ENCODE measurements around the gene HTR3B.
"Not testable (repeated sequence)": the region's sequence is repeated elsewhere in the genome, so short reads cannot be mapped to it uniquely, and the experiment has no call there.

HTR3B gene

DNA sequence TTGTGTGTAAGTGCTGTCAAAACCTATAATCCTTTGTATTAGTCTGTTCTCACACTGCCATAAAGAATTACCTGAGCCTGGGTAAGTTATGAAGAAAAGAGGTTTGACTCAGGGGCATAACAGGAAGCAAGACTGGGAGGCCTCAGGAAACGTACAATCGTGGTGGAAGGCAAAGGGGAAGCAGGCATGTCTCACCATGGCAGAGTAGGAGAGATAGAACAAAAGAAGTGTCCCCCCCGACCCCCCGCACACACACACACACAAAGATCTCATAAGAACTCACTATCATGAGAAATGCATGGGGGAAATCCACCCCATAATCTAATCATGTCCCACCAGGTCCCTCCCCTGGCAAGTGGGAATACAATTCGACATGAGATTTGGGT, 26.9 kb upstream of the HTR3B start:
- no peak for DNase-seq (ENCODE audit: extremely low read depth, insufficient read length)
- Histone ChIP-seq H3K27me3 (replicated peaks; ENCODE audit: control insufficient read depth, insufficient read depth, low read length) (no peaks in the 10 kb centered on the region), H3K36me3 (ENCODE audit: control insufficient read depth, insufficient read depth, low read length) (no peaks in the 10 kb centered on the region), H3K4me3 (replicated peaks; ENCODE audit: low read depth, low read length) (no peak overlapping the region)
- TF ChIP-seq, protein P1, sequence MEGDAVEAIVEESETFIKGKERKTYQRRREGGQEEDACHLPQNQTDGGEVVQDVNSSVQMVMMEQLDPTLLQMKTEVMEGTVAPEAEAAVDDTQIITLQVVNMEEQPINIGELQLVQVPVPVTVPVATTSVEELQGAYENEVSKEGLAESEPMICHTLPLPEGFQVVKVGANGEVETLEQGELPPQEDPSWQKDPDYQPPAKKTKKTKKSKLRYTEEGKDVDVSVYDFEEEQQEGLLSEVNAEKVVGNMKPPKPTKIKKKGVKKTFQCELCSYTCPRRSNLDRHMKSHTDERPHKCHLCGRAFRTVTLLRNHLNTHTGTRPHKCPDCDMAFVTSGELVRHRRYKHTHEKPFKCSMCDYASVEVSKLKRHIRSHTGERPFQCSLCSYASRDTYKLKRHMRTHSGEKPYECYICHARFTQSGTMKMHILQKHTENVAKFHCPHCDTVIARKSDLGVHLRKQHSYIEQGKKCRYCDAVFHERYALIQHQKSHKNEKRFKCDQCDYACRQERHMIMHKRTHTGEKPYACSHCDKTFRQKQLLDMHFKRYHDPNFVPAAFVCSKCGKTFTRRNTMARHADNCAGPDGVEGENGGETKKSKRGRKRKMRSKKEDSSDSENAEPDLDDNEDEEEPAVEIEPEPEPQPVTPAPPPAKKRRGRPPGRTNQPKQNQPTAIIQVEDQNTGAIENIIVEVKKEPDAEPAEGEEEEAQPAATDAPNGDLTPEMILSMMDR (IDR thresholded peaks at IDR 0.05; ENCODE audit: insufficient read depth, low read length, poor library complexity, severe bottlenecking): no peak

DNA sequence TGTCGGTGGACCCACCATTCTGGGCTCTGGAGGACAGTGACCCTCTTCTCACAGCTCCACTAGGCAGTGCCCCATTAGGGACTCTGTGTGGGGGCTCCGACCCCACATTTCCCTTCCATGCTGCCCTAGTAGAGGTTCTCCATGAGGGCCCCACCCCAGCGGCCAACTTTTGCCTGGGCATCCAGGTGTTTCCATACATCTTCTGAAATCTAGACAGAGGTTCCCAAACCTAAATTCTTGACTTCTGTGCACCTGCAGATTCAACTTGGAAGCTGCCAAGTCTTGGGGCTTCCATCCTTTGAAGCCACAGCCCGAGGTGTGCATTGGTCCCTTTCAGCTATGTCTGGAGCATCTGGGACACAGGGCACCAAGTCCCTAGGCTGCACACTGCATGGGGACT, 25.1 kb upstream of the HTR3B start:
- not testable (repeated sequence) for H3K27me3 ChIP-seq (replicated peaks; ENCODE audit: control insufficient read depth, insufficient read depth, low read length); H3K4me3 ChIP-seq (replicated peaks; ENCODE audit: low read depth, low read length); DNase-seq (ENCODE audit: extremely low read depth, insufficient read length); H3K36me3 ChIP-seq (ENCODE audit: control insufficient read depth, insufficient read depth, low read length)

DNA sequence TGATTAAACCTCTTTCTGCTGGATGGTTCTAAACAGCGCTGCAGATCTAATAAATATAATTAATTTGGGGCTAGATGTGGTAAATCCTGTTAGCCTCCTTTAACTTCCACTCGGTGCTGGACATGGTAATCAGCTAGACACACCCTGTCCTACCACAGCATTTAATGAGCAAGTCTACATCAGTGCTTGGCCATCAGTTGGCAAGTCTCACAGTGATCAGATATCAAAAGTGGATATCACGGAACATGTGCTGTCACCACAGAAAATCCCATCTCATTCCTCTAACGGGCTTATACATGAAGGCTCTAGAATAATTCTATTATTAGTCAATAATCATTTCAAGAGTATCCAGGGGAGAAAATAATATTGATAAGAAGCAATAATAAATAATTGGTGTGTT, 23.6 kb upstream of the HTR3B start:
- H3K27me3 ChIP-seq (replicated peaks; ENCODE audit: control insufficient read depth, insufficient read depth, low read length): no peaks in the 10 kb centered on the region
- no peak for DNase-seq (ENCODE audit: extremely low read depth, insufficient read length)
- H3K4me3 ChIP-seq (replicated peaks; ENCODE audit: low read depth, low read length): no peak overlapping the region
- TF ChIP-seq, protein P1 (IDR thresholded peaks at IDR 0.05; ENCODE audit: insufficient read depth, low read length, poor library complexity, severe bottlenecking): no peak
- H3K36me3 ChIP-seq (ENCODE audit: control insufficient read depth, insufficient read depth, low read length): no peaks in the 10 kb centered on the region

DNA sequence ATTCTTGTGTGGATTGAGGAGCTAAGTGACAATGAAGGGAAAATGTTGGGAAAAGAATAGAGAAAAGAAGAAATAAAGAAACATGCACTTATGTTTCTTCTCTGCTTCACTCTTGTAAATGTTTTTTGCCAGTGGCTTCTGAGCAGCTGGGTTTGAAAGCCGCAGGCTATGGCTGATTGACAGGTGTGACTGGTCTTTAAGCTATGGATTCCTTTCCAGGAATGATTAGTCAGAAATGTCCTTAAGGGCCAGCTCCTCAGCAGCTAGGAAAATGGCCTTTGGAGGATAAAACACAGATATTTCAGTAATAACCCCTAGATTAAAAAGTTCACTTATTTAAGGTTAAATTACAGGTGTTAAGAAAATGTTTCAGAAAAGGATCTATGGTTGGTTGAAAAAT, 22.7 kb upstream of the HTR3B start:
- no peak for DNase-seq (ENCODE audit: extremely low read depth, insufficient read length)
- Histone ChIP-seq H3K4me3 (replicated peaks; ENCODE audit: low read depth, low read length) (no peak overlapping the region), H3K36me3 (ENCODE audit: control insufficient read depth, insufficient read depth, low read length) (no peaks in the 10 kb centered on the region), H3K27me3 (replicated peaks; ENCODE audit: control insufficient read depth, insufficient read depth, low read length) (no peaks in the 10 kb centered on the region)
- TF ChIP-seq, protein P1 (IDR thresholded peaks at IDR 0.05; ENCODE audit: insufficient read depth, low read length, poor library complexity, severe bottlenecking): no peak

DNA sequence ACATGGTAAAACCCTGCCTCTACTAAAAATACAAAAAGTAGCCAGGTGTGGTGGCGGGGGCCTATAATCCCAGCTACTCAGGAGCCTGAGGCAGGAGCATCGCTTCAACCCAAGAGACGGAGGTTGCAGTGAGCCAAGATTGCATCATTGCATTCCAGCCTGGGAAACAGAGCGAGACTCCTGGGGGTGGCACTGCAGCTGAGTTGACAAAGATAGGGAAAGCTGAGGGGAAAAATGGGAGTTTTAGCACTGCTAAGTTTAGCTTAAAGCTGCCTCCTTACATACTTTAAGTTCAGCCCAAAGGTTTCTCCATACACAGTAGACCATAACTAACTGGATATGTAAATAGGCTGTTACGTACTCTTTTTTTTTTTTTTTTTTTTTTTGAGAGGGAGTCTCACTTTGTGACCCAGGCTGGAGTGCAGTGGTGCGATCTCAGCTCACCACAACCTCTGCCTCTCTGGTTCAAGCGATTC, 20.2 kb upstream of the HTR3B start:
- Histone ChIP-seq H3K36me3 (ENCODE audit: control insufficient read depth, insufficient read depth, low read length) (no peaks in the 10 kb centered on the region), H3K27me3 (replicated peaks; ENCODE audit: control insufficient read depth, insufficient read depth, low read length) (no peaks in the 10 kb centered on the region), H3K4me3 (replicated peaks; ENCODE audit: low read depth, low read length) (no peak overlapping the region)
- no peak for DNase-seq (ENCODE audit: extremely low read depth, insufficient read length)
- TF ChIP-seq, protein P1 (IDR thresholded peaks at IDR 0.05; ENCODE audit: insufficient read depth, low read length, poor library complexity, severe bottlenecking): no peak

DNA sequence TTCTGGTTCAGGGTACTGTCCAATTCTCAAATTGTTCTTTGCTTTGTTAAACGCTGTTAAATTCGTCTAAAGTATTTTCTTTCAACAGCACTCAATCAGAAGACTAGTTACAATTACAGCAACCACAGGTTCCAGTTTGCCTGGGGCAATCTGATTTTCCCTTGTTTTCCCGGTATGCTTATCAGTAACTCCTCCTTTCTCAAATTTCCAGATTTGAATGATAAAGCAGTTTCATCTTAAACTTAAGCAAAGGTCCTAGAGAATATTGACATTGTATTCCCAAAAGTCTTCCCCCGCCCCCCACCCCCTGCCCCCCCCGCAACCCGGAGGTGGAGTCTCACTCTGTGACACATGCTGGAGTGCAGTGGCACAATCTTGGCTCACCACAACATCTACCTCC, 18.7 kb upstream of the HTR3B start:
- H3K4me3 ChIP-seq (replicated peaks; ENCODE audit: low read depth, low read length): no peak overlapping the region
- H3K36me3 ChIP-seq (ENCODE audit: control insufficient read depth, insufficient read depth, low read length): no peaks in the 10 kb centered on the region
- no peak for DNase-seq (ENCODE audit: extremely low read depth, insufficient read length)
- TF ChIP-seq, protein P1 (IDR thresholded peaks at IDR 0.05; ENCODE audit: insufficient read depth, low read length, poor library complexity, severe bottlenecking): no peak
- no peaks in the 10 kb centered on the region for H3K27me3 ChIP-seq (replicated peaks; ENCODE audit: control insufficient read depth, insufficient read depth, low read length)
